HCT116 (cell line): ENCODE measurements around the gene TUBA4A. TPM values are rescaled to one million over a fixed set of nuclear protein-coding genes. Genes with fewer than 3 reads are reported as not detected.

ENCODE experiments used
- ATAC-seq: fragments of 200-7000 bp; cut with Tn5 transposase; 2 replicates; pipeline ENCODE4 v1.9.1; 2020; ENCODE audit warnings: mild to moderate bottlenecking, moderate library complexity
- BruUV-seq: library from RNA; stranded (reverse); fragments of 400-500 nt; replicated peaks from 2 replicates; lab custom pipeline; 2021; lab: Mats Ljungman, UMichigan
- CTCF ChIA-PET: fragments of 300-600 bp; sonication (Branson Sonifier 250); formaldehyde crosslinking; loops from one replicate; lab custom pipeline; 2021; ENCODE audit warnings: antibody characterized with exemption; lab: Charles Lee
- POLR2A ChIA-PET: fragments of 300-600, 350-600 bp; sonication (Branson Sonifier 250); formaldehyde crosslinking; loops from one replicate; lab custom pipeline; 2021; ENCODE audit warnings: antibody characterized with exemption; lab: Charles Lee
- RAD21 ChIA-PET, 2 experiments: fragments of 300-600 bp; sonication (Branson Sonifier 250); formaldehyde crosslinking; loops; one replicate each; lab custom pipeline; 2023; ENCODE audit warnings: low total read pairs in 2 of 2; ENCODE audit not compliant: uncharacterized antibody in 2 of 2, unreplicated experiment in 2 of 2, low non-redundant PET in 1 of 2; lab: Charles Lee
- DNase-seq: peaks from one replicate; pipeline ENCODE4 v3.0.0-alpha.2; 2010; ENCODE audit warnings: low read depth, low spot score
- H2AFZ ChIP-seq: fragments of 200-600 bp; shearing (Covaris generic), sonication (generic); 2 replicates; pipeline ENCODE4 v1.6.1; 2017; ENCODE audit warnings: low read depth, mixed run types, mixed read lengths, antibody characterized with exemption, low read length; ENCODE audit not compliant: poor library complexity, severe bottlenecking
- H3K27ac ChIP-seq: 2 replicates; pipeline ENCODE4 v1.5.1; 2012; ENCODE audit warnings: low read depth, low read length
- H3K27me3 ChIP-seq: fragments of 200-600 bp; sonication (generic); 2 replicates; pipeline ENCODE4 v1.6.1; 2016; ENCODE audit warnings: mixed run types, low read length, mixed read lengths; ENCODE audit not compliant: insufficient read depth
- H3K36me3 ChIP-seq, 2 experiments: fragments of 200-500 bp in 1 of 2; fragments of 200-600 bp in 1 of 2; sonication (Bioruptor generic) in 1 of 2; sonication (generic) in 1 of 2; 2 replicates each; pipeline versions ENCODE4 v1.5.1 to v1.6.1; 2014 to 2016; ENCODE audit warnings: low read length in 2 of 2, inconsistent platforms in 1 of 2, mixed read lengths in 1 of 2, mixed run types in 1 of 2; ENCODE audit not compliant: insufficient read depth in 2 of 2, control insufficient read depth in 1 of 2
- H3K4me1 ChIP-seq, 2 experiments: fragments of 200-600 bp in 1 of 2; sonication (generic) in 1 of 2; 2 replicates each; pipeline versions ENCODE4 v1.5.1 to v1.6.1; 2012 to 2017; ENCODE audit warnings: low read length in 2 of 2, inconsistent platforms in 1 of 2, mild to moderate bottlenecking in 1 of 2, mixed read lengths in 1 of 2, mixed run types in 1 of 2, moderate library complexity in 1 of 2; ENCODE audit not compliant: insufficient read depth in 2 of 2, control insufficient read depth in 1 of 2
- H3K4me2 ChIP-seq: fragments of 200-600 bp; sonication (generic); 2 replicates; pipeline ENCODE4 v1.6.1; 2017; ENCODE audit warnings: mixed run types, low read length, mixed read lengths
- H3K4me3 ChIP-seq, 2 experiments: fragments of 200-600 bp in 1 of 2; sonication (generic) in 1 of 2; replicated peaks in 1 of 2; 2 replicates each; pipeline ENCODE4 v1.5.1; 2011 to 2016; ENCODE audit warnings: low read length in 2 of 2, control low read depth in 1 of 2, low read depth in 1 of 2, mild to moderate bottlenecking in 1 of 2, mixed read lengths in 1 of 2, mixed run types in 1 of 2
- H3K79me2 ChIP-seq: fragments of 200-600 bp; sonication (generic); 2 replicates; pipeline ENCODE4 v1.6.1; 2017; ENCODE audit warnings: mild to moderate bottlenecking, mixed run types, low read length, moderate library complexity, mixed read lengths; ENCODE audit not compliant: insufficient read depth
- H3K9ac ChIP-seq: fragments of 200-600 bp; sonication (generic); 2 replicates; pipeline ENCODE4 v1.6.1; 2016; ENCODE audit warnings: low read length, mixed read lengths
- H3K9me2 ChIP-seq: fragments of 200-600 bp; sonication (generic), shearing (Covaris generic); 2 replicates; pipeline ENCODE4 v1.6.1; 2017; ENCODE audit warnings: mixed run types, mild to moderate bottlenecking, moderate library complexity; ENCODE audit not compliant: insufficient read depth
- H3K9me3 ChIP-seq, 2 experiments: fragments of 200-500 bp in 1 of 2; fragments of 200-600 bp in 1 of 2; sonication (Bioruptor generic) in 1 of 2; sonication (generic) in 1 of 2; 2 replicates each; pipeline ENCODE4 v1.6.1; 2014 to 2017; ENCODE audit warnings: low read length in 2 of 2, mixed read lengths in 2 of 2, inconsistent platforms in 1 of 2, low read depth in 1 of 2, mild to moderate bottlenecking in 1 of 2, mixed run types in 1 of 2, moderate library complexity in 1 of 2; ENCODE audit not compliant: control insufficient read depth in 1 of 2, insufficient read depth in 1 of 2
- H4K20me1 ChIP-seq: fragments of 200-600 bp; sonication (generic), shearing (Covaris generic); 2 replicates; pipeline ENCODE4 v1.6.1; 2017; ENCODE audit warnings: mixed run types, mild to moderate bottlenecking, moderate library complexity; ENCODE audit not compliant: insufficient read depth
- CBX3 ChIP-seq: IDR thresholded peaks from 2 replicates; pipeline ENCODE4 v1.6.1; 2012; ENCODE audit warnings: low read depth
- CTCF ChIP-seq, 3 experiments: fragments of 200-600 bp in 1 of 3; sonication (generic) in 1 of 3; IDR thresholded peaks in 2 of 3; conservative IDR thresholded peaks in 1 of 3; 2 replicates each; pipeline ENCODE4 v1.5.1; 2012 to 2017; ENCODE audit warnings: low read depth in 2 of 3, low read length in 2 of 3, antibody characterized with exemption in 1 of 3, borderline replicate concordance in 1 of 3, control low read depth in 1 of 3, mild to moderate bottlenecking in 1 of 3, mixed read lengths in 1 of 3, mixed run types in 1 of 3, moderate library complexity in 1 of 3; ENCODE audit not compliant: insufficient read depth in 1 of 3
- EGR1 ChIP-seq: IDR thresholded peaks from 2 replicates; pipeline ENCODE4 v1.6.1; 2012; ENCODE audit warnings: low read depth
- EZH2 ChIP-seq: fragments of 200-600 bp; sonication (generic); IDR thresholded peaks from 2 replicates; pipeline ENCODE4 v1.6.1; 2017; ENCODE audit warnings: antibody characterized with exemption, mixed run types
- EZH2phosphoT487 ChIP-seq: fragments of 200-600 bp; IDR thresholded peaks from 2 replicates; pipeline ENCODE4 v1.6.1; 2018; ENCODE audit warnings: antibody characterized with exemption, borderline replicate concordance
- FOSL1 ChIP-seq: IDR thresholded peaks from 2 replicates; pipeline ENCODE4 v1.6.1; 2012; ENCODE audit warnings: low read depth
- MAX ChIP-seq: IDR thresholded peaks from 2 replicates; pipeline ENCODE4 v1.6.1; 2012
- POLR2A ChIP-seq: IDR thresholded peaks from 2 replicates; pipeline ENCODE4 v1.7.0; 2011; ENCODE audit warnings: borderline replicate concordance; ENCODE audit not compliant: insufficient read depth, insufficient read length; ENCODE audit errors: extremely low read depth
- REST ChIP-seq: IDR thresholded peaks from 2 replicates; pipeline ENCODE4 v1.6.1; 2012; ENCODE audit warnings: low read depth
- SIN3A ChIP-seq: IDR thresholded peaks from 2 replicates; pipeline ENCODE4 v1.6.1; 2012; ENCODE audit warnings: low read depth
- SP1 ChIP-seq: IDR thresholded peaks from 2 replicates; pipeline ENCODE4 v1.6.1; 2012; ENCODE audit warnings: low read depth
- SRF ChIP-seq: IDR thresholded peaks from 2 replicates; pipeline ENCODE4 v1.6.1; 2012; ENCODE audit warnings: low read depth
- ZFX ChIP-seq: fragments of 450-650 bp; IDR thresholded peaks from 2 replicates; pipeline ENCODE4 v1.6.1; 2017
- ZNF274 ChIP-seq: fragments of 200-500 bp; sonication (Bioruptor generic); IDR thresholded peaks from 2 replicates; pipeline ENCODE4 v1.6.1; 2014; ENCODE audit warnings: mild to moderate bottlenecking, low read depth, low read length, inconsistent platforms
- intact Hi-C: fragments of 100-400 bp; cut with micrococcal nuclease; formaldehyde crosslinking; loops from 2 replicates; pipeline ENCODE4 v1.10.0; 2022
- total RNA-seq: library from RNA; stranded (reverse); gene quantifications from one replicate; pipeline ENCODE4 v1.2.1, GENCODE V29; 2021; ENCODE audit not compliant: unreplicated experiment
- TF ChIP-seq, protein P1 (sequence below): IDR thresholded peaks from 2 replicates; pipeline ENCODE4 v1.6.1; 2012
- TF ChIP-seq, protein P2 (sequence below): IDR thresholded peaks from 2 replicates; pipeline ENCODE4 v1.6.1; 2011; ENCODE audit warnings: mild to moderate bottlenecking, low read length, moderate library complexity; ENCODE audit not compliant: insufficient replicate concordance; ENCODE audit errors: extremely low read depth

Gene TUBA4A
- total RNA-seq, 1 experiment from 2014 or later: 32.7 TPM

GRCh38 chr2:219209236-219210195 lies 44.2 kb downstream of the TUBA4A start:
- H3K27me3 ChIP-seq: no peaks in the 10 kb centered on the region
- ATAC-seq: no peak
- no peak overlapping the region for H3K9ac ChIP-seq
- intact Hi-C loops: loop anchor here (2.0 kb wide), 2 partner anchors 39 to 49 kb away; partner anchors contain the start of genes NHEJ1 and SLC23A3
- no peak overlapping the region for H3K27ac ChIP-seq
- no peaks in the 10 kb centered on the region for H4K20me1 ChIP-seq
- no peak overlapping the region for H2AFZ ChIP-seq
- H3K79me2 ChIP-seq: no peaks in the 10 kb centered on the region
- ChIA-PET CTCF (no interaction called here), RAD21 (no interaction called here), POLR2A (no interaction called here)
- peaks cover 11 to 17% of the 10 kb centered on the region in 2 experiments for H3K4me1 ChIP-seq
- BruUV-seq: no TSS peak
- H3K9me3 ChIP-seq: peaks cover 0 to 7% of the 10 kb centered on the region in 2 experiments; a peak in 2 of 4 replicates
- no peaks in the 10 kb centered on the region for H3K9me2 ChIP-seq
- no peak for DNase-seq
- peaks cover 10 to 23% of the 10 kb centered on the region in 2 experiments; a peak in 3 of 4 replicates for H3K36me3 ChIP-seq
- H3K4me3 ChIP-seq: no peak overlapping the region
- TF ChIP-seq SP1: no peak
- no peak for TF ChIP-seq SIN3A
- no peak for TF ChIP-seq ZNF274
- TF ChIP-seq EGR1: no peak
- TF ChIP-seq POLR2A: no peak
- TF ChIP-seq, protein P1, sequence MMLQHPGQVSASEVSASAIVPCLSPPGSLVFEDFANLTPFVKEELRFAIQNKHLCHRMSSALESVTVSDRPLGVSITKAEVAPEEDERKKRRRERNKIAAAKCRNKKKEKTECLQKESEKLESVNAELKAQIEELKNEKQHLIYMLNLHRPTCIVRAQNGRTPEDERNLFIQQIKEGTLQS: no peak
- no peak for TF ChIP-seq REST
- TF ChIP-seq CBX3: no peak
- TF ChIP-seq, protein P2, sequence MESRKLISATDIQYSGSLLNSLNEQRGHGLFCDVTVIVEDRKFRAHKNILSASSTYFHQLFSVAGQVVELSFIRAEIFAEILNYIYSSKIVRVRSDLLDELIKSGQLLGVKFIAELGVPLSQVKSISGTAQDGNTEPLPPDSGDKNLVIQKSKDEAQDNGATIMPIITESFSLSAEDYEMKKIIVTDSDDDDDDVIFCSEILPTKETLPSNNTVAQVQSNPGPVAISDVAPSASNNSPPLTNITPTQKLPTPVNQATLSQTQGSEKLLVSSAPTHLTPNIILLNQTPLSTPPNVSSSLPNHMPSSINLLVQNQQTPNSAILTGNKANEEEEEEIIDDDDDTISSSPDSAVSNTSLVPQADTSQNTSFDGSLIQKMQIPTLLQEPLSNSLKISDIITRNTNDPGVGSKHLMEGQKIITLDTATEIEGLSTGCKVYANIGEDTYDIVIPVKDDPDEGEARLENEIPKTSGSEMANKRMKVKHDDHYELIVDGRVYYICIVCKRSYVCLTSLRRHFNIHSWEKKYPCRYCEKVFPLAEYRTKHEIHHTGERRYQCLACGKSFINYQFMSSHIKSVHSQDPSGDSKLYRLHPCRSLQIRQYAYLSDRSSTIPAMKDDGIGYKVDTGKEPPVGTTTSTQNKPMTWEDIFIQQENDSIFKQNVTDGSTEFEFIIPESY: no peak
- no peak for TF ChIP-seq CTCF (IDR thresholded peaks at IDR 0.05 in 2 of 3, conservative IDR thresholded peaks at IDR 0.05 in 1 of 3; ENCODE audit: borderline replicate concordance in 1 of 3, insufficient read depth in 1 of 3, low read depth in 2 of 3, low read length in 2 of 3)
- no peak for TF ChIP-seq ZFX
- TF ChIP-seq MAX: no peak
- TF ChIP-seq EZH2phosphoT487: no peak
- TF ChIP-seq EZH2: no peak
- no peak for TF ChIP-seq FOSL1
- TF ChIP-seq SRF: no peak
- H3K4me2 ChIP-seq: no peak overlapping the region
